Measurements from ENCODE around the gene SGIP1. TPM values are rescaled to one million over a fixed set of nuclear protein-coding genes. Genes with fewer than 3 reads are reported as not detected.
A peak's percentile ranks its signal among the peaks of the same experiment; 100 is the strongest.

Gene SGIP1
- polyA plus RNA-seq (ENCODE audit: insufficient read length in 4 of 4): 10 to 100 TPM in 3 of 4 donors, 1 to 10 TPM in 1; 9.8 to 20.6 (median 14.4) TPM

- peak in 3 of 4 donors; percentile 36 to 63 (median 61) for DNase-seq (ENCODE audit: low read depth in 4 of 4, low spot score in 2 of 4)
These were observed at the start of gene SGIP1 for GRCh38 chr1:66533804-66534740. TSS of gene SGIP1 (plus strand) at chr1:66534153. CDS start at chr1:66534359, 206 bp downstream.

GRCh38 chr1:66489151-66489550 lies 44.8 kb upstream of the SGIP1 start:
- DNase-seq (ENCODE audit: low read depth in 4 of 4, low spot score in 2 of 4): no peak

GRCh38 chr1:66489972-66490601 lies 43.9 kb upstream of the SGIP1 start:
- no peak for DNase-seq (ENCODE audit: low read depth in 4 of 4, low spot score in 2 of 4)

- DNase-seq (ENCODE audit: low read depth in 4 of 4, low spot score in 2 of 4): no peak
These were observed 43.1 kb upstream of the SGIP1 start for GRCh38 chr1:66490816-66491215.

- DNase-seq (ENCODE audit: low read depth in 4 of 4, low spot score in 2 of 4): no peak
These were observed 41.5 kb upstream of the SGIP1 start for GRCh38 chr1:66492424-66492823.

- DNase-seq (ENCODE audit: low read depth in 4 of 4, low spot score in 2 of 4): no peak
These were observed 40.2 kb upstream of the SGIP1 start for GRCh38 chr1:66493731-66494130.

GRCh38 chr1:66494482-66494881 lies 39.5 kb upstream of the SGIP1 start:
- no peak for DNase-seq (ENCODE audit: low read depth in 4 of 4, low spot score in 2 of 4)

GRCh38 chr1:66495495-66495894 lies 38.5 kb upstream of the SGIP1 start:
- no peak for DNase-seq (ENCODE audit: low read depth in 4 of 4, low spot score in 2 of 4)

GRCh38 chr1:66497910-66498309 lies 36.0 kb upstream of the SGIP1 start:
- DNase-seq (ENCODE audit: low read depth in 4 of 4, low spot score in 2 of 4): no peak

- no peak for DNase-seq (ENCODE audit: low read depth in 4 of 4, low spot score in 2 of 4)
These were observed 33.7 kb upstream of the SGIP1 start for GRCh38 chr1:66500301-66500700.

GRCh38 chr1:66502086-66502485 lies 31.9 kb upstream of the SGIP1 start:
- no peak for DNase-seq (ENCODE audit: low read depth in 4 of 4, low spot score in 2 of 4)

- peak in 1 of 4 donors; percentile 25 for DNase-seq (ENCODE audit: low read depth in 4 of 4, low spot score in 2 of 4)
These were observed 30.0 kb upstream of the SGIP1 start for GRCh38 chr1:66503841-66504470.

GRCh38 chr1:66505671-66506392 lies 28.1 kb upstream of the SGIP1 start:
- DNase-seq (ENCODE audit: low read depth in 4 of 4, low spot score in 2 of 4): no peak

- DNase-seq (ENCODE audit: low read depth in 4 of 4, low spot score in 2 of 4): no peak
These were observed 27.6 kb upstream of the SGIP1 start for GRCh38 chr1:66506393-66506687.

- DNase-seq (ENCODE audit: low read depth in 4 of 4, low spot score in 2 of 4): no peak
These were observed 27.0 kb upstream of the SGIP1 start for GRCh38 chr1:66506991-66507390.

GRCh38 chr1:66510407-66510806 lies 23.5 kb upstream of the SGIP1 start:
- DNase-seq (ENCODE audit: low read depth in 4 of 4, low spot score in 2 of 4): no peak

- DNase-seq (ENCODE audit: low read depth in 4 of 4, low spot score in 2 of 4): no peak
These were observed 22.8 kb upstream of the SGIP1 start for GRCh38 chr1:66511118-66511517.

GRCh38 chr1:66517959-66518358 lies 16.0 kb upstream of the SGIP1 start:
- no peak for DNase-seq (ENCODE audit: low read depth in 4 of 4, low spot score in 2 of 4)

GRCh38 chr1:66518654-66519053 lies 15.3 kb upstream of the SGIP1 start:
- no peak for DNase-seq (ENCODE audit: low read depth in 4 of 4, low spot score in 2 of 4)

GRCh38 chr1:66519992-66520391 lies 14.0 kb upstream of the SGIP1 start:
- DNase-seq (ENCODE audit: low read depth in 4 of 4, low spot score in 2 of 4): no peak

- no peak for DNase-seq (ENCODE audit: low read depth in 4 of 4, low spot score in 2 of 4)
These were observed 13.3 kb upstream of the SGIP1 start for GRCh38 chr1:66520655-66521054.
